HG03175 (cell line): ENCODE results near the gene CHML.

Experiments used
- ATAC-seq: cut with Tn5 transposase; IDR thresholded peaks from one replicate; pipeline ENCODE4 v1.9.1; 2021; ENCODE audit warnings: mild to moderate bottlenecking, moderate library complexity; ENCODE audit not compliant: unreplicated experiment

Gene CHML

GRCh38 chr1:241622669-241623068 is 17.5 kb downstream of the CHML start:
- no peak for ATAC-seq

GRCh38 chr1:241617426-241617825 is 22.7 kb downstream of the CHML start:
- no peak for ATAC-seq

GRCh38 chr1:241615043-241615974 is 24.9 kb downstream of the CHML start:
- no peak for ATAC-seq

- no peak for ATAC-seq
These were observed 25.6 kb downstream of the CHML start for GRCh38 chr1:241614572-241614971.

GRCh38 chr1:241614144-241614543 is 26.0 kb downstream of the CHML start:
- ATAC-seq, result no peak

GRCh38 chr1:241612533-241613477 is 27.4 kb downstream of the CHML start:
- ATAC-seq, result no peak

GRCh38 chr1:241611736-241612135 is 28.4 kb downstream of the CHML start:
- no peak for ATAC-seq

GRCh38 chr1:241611063-241611462 is 29.1 kb downstream of the CHML start:
- peak; percentile 95 for ATAC-seq

GRCh38 chr1:241610056-241610815 is 29.9 kb downstream of the CHML start:
- ATAC-seq, result no peak

GRCh38 chr1:241608379-241609033 is 31.7 kb downstream of the CHML start:
- no peak for ATAC-seq

- no peak for ATAC-seq
These were observed 32.7 kb downstream of the CHML start for GRCh38 chr1:241607497-241607896.

GRCh38 chr1:241606544-241606943 is 33.6 kb downstream of the CHML start:
- no peak for ATAC-seq

GRCh38 chr1:241605146-241605805 is 34.9 kb downstream of the CHML start:
- no peak for ATAC-seq

- no peak for ATAC-seq
These were observed 36.4 kb downstream of the CHML start for GRCh38 chr1:241603731-241604245.

GRCh38 chr1:241600496-241600901 is 39.7 kb downstream of the CHML start:
- ATAC-seq, result peak; percentile 92

- no peak for ATAC-seq
These were observed 41.9 kb downstream of the CHML start for GRCh38 chr1:241598249-241598648.

- ATAC-seq, result no peak
These were observed 43.5 kb downstream of the CHML start for GRCh38 chr1:241596633-241597032.

- no peak for ATAC-seq
These were observed 47.0 kb downstream of the CHML start for GRCh38 chr1:241593186-241593585.

GRCh38 chr1:241592273-241592958 is 47.8 kb downstream of the CHML start:
- peak; percentile 62 for ATAC-seq
